ENCODE measurements around the gene SLC44A5.
"Not testable (repeated sequence)": the region's sequence is repeated elsewhere in the genome, so short reads cannot be mapped to it uniquely, and the experiment has no call there.

SLC44A5 gene

GRCh38 chr1:75198761-75199160 is 412.2 kb downstream of the SLC44A5 start:
- no peak for DNase-seq (ENCODE audit: low read depth in 1 of 2, low spot score in 1 of 2)

GRCh38 chr1:75198163-75198562 is 412.8 kb downstream of the SLC44A5 start:
- no peak for DNase-seq (ENCODE audit: low read depth in 1 of 2, low spot score in 1 of 2)

GRCh38 chr1:75188892-75189291 is 422.0 kb downstream of the SLC44A5 start:
- no peak for DNase-seq (ENCODE audit: low read depth in 1 of 2, low spot score in 1 of 2)

- not testable (repeated sequence) for DNase-seq (ENCODE audit: low read depth in 1 of 2, low spot score in 1 of 2)
Measured at GRCh38 chr1:75181214-75181955, 429.5 kb downstream of the SLC44A5 start.

GRCh38 chr1:75174031-75174760 is 436.7 kb downstream of the SLC44A5 start:
- DNase-seq (ENCODE audit: low read depth in 1 of 2, low spot score in 1 of 2): no peak

GRCh38 chr1:75172556-75172955 is 438.4 kb downstream of the SLC44A5 start:
- no peak for DNase-seq (ENCODE audit: low read depth in 1 of 2, low spot score in 1 of 2)

GRCh38 chr1:75171876-75172275 is 439.0 kb downstream of the SLC44A5 start:
- DNase-seq (ENCODE audit: low read depth in 1 of 2, low spot score in 1 of 2): no peak

- no peak for DNase-seq (ENCODE audit: low read depth in 1 of 2, low spot score in 1 of 2)
Measured at GRCh38 chr1:75170981-75171380, 439.9 kb downstream of the SLC44A5 start.

GRCh38 chr1:75170011-75170410 is 440.9 kb downstream of the SLC44A5 start:
- DNase-seq (ENCODE audit: low read depth in 1 of 2, low spot score in 1 of 2): no peak

GRCh38 chr1:75166821-75167220 is 444.1 kb downstream of the SLC44A5 start:
- DNase-seq (ENCODE audit: low read depth in 1 of 2, low spot score in 1 of 2): no peak

- DNase-seq (ENCODE audit: low read depth in 1 of 2, low spot score in 1 of 2): no peak
Measured at GRCh38 chr1:75165264-75165663, 445.6 kb downstream of the SLC44A5 start.

- DNase-seq (ENCODE audit: low read depth in 1 of 2, low spot score in 1 of 2): no peak
Measured at GRCh38 chr1:75159154-75159553, 451.8 kb downstream of the SLC44A5 start.

Measured in activated CD4-positive, alpha-beta T cell treated with anti-CD3 and anti-CD28 coated beads, Interleukin-2, amount 50 U/mL, for 24 hours (primary cell).